GM21825 (cell line): Measurements from ENCODE around the gene CFAP251.

Source experiments
- ATAC-seq: cut with Tn5 transposase; IDR thresholded peaks from one replicate; pipeline ENCODE4 v1.9.1; 2021; ENCODE audit warnings: mild to moderate bottlenecking, moderate library complexity; ENCODE audit not compliant: unreplicated experiment

The CFAP251 gene

GRCh38 chr12:121996050-121996944 lies 77.9 kb downstream of the CFAP251 start:
- ATAC-seq = no peak

- no peak for ATAC-seq
Measured at GRCh38 chr12:121996945-121997612, 78.7 kb downstream of the CFAP251 start.

DNA sequence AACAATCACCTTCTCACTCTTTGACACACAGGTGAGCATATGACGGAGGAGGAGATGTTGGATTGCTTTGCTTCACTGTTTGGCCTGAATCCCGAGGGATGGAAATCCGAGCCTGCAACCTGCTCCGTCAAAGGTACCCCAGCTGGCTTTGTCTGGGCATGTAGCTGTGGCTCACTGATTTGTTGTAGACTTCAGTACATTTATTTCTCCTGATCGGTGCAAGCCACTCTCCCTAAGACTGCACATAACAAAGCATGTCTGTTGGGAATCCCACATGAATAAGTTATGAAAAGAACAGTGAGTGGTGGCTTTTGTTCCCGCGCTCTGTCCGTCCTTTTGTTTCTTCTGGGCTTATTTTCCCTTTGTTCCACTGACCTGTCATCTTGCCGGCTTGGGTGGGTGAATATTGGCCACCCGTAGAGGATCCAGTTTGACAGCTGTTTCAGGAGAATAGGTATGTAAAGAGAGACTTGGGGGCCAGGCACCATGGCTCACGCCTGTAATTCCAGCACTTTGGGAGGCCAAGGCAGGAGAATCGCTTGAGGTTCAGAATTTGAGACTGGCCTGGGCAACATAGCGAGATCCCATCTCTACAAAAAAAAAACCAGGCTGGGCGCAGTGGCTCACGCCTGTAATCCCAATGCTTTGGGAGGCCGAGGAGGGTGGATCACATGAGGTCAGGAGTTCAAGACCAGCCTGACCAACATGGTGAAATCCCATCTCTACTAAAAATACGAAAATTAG lies 83.2 kb downstream of the CFAP251 start:
- ATAC-seq = no peak

- ATAC-seq = peak; percentile 66
Measured at GRCh38 chr12:122003651-122004611, 85.5 kb downstream of the CFAP251 start.

DNA sequence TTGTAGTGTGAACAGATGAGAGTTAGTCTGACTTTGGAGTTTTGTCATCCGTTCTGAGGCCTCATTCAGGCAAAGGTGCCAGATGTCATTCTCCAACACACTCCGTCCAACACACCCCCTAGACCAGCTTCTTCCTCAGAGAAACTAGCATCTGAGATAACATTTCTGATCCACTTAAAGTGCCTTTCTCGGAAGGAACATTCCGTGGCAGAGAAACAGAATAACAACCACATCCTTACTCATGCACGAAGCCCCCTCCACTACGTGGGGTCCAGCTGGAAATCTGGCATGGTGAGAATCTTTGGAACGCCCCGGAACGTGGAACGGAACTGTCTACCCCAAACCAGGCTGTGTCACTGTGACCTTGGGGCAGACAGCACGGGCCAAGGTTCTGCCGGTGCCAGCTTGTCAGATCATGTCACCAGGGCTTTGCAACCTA lies 86.3 kb downstream of the CFAP251 start:
- no peak for ATAC-seq

DNA sequence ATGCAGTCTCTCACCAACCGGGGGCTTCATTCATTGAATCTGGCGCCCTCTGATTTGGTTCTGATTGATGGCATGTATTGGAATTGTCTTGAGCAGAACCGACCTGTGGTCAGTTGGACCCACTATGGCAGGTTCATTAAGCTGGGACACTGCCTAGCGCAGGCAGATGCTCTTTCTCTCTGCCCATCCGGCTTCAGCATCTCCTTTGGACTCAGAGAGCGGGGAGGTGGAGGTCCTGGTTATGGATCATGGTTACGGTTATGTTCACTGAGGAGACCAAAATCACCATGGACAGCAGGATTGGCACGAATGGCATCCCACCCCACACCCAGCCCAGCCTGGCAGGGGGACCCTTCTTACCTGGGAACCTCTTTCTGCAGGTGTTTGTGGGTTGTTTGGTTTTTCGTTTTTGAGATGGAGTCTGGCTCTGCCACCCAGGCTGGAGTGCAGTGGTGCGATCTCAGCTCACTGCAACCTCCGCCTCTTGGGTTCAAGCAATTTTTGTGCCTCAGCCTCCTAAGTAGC lies 86.9 kb downstream of the CFAP251 start:
- no peak for ATAC-seq

GRCh38 chr12:122006186-122006926 lies 88.0 kb downstream of the CFAP251 start:
- no peak for ATAC-seq

GRCh38 chr12:122009741-122010140 lies 91.3 kb downstream of the CFAP251 start:
- no peak for ATAC-seq

DNA sequence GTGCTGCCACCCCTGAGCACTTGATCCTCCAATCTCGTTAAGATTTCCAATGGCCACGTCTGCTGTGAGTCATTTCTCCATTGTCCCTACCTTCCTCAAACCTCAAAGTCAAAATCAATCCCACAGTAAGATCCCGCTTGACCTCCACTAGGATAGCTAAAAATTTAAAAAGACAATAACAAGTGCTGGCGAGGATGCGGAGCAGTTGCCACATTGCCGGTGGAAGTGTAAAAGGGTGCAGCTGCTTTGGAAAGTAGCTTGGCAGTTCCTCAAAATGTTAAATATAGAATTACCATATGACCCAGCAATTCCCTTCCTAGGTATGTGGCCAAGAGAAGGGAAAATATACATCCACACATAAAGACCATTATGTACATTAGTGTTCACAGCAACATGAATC lies 93.8 kb downstream of the CFAP251 start:
- no peak for ATAC-seq

GRCh38 chr12:122013136-122013535 lies 94.7 kb downstream of the CFAP251 start:
- ATAC-seq = no peak

GRCh38 chr12:122013791-122014590 lies 95.6 kb downstream of the CFAP251 start:
- ATAC-seq = no peak

GRCh38 chr12:122014781-122015180 lies 96.4 kb downstream of the CFAP251 start:
- no peak for ATAC-seq

DNA sequence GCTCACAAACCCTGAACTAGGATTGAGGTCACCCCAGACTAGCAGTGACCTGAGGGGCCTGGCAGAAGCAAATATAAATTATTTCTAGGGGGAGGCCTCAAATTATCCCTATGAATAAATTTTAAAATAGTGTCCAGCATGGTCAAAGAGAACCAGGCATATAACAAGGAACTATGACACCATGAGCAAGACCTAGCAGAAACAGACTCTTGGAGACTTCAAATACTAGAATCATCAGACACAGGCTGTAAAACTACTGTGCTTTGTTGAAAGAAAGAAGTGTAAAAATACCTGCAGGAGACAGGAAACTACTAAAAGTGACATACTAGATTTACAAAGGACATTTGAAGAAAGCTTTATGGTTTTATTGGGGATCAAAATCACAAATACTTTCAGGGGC lies 100.1 kb downstream of the CFAP251 start:
- ATAC-seq = no peak

GRCh38 chr12:122018937-122019336 lies 100.5 kb downstream of the CFAP251 start:
- ATAC-seq = no peak

GRCh38 chr12:122020795-122021192 lies 102.4 kb downstream of the CFAP251 start:
- ATAC-seq = no peak

DNA sequence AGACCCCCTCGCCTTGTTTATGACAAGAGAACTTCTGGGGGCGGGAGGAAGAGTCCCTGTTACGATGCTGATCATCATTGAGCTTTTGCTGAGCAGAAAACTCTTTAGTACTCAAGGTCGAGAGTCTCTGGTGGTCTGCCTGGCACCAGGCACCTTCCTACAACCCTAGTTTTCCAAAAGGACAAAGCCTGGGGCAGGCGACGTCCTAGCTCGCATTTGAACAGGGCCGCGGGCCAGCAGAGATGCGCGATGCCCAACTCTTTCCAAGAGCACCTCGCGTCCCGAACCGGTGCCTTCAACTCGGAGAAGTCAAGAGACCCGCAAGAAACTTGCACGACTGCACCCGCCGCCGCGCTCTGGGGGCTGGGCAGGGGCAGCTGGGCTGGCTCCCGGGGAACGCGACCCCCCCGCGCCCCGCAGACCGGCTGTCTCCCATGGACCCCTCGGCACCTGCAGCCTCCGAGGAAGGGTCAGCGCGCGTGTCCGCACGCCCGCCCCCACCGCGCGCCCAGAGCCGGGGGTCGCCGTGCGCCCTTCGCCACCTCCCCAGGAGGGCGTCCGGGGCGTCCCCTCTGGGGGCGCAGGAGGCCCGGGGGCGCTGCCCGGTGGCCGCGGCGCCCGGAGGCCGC lies 102.9 kb downstream of the CFAP251 start:
- ATAC-seq = no peak

GRCh38 chr12:122021822-122022392 lies 103.5 kb downstream of the CFAP251 start, which contains the start of gene BCL7A:
Gene BCL7A (plus strand): TSS chr12:122021884. CDS start chr12:122022092, 208 bp downstream.
- no peak for ATAC-seq
